T-cell (primary cell): ENCODE measurements around the gene CECR2. TPM values are rescaled to one million over a fixed set of nuclear protein-coding genes. Genes with fewer than 3 reads are reported as not detected.
"Not testable (repeated sequence)": the region's sequence is repeated elsewhere in the genome, so short reads cannot be mapped to it uniquely, and the experiment has no call there.

Source experiments
- ATAC-seq, 4 experiments: fragments of 200-7000 bp in 3 of 4; fragments of 150-1000 bp in 1 of 4; cut with Tn5 transposase; replicated peaks in 1 of 4; 1 replicate in 3 of 4; 2 replicates in 1 of 4; pipeline ENCODE4 v1.10.0; 2021; ENCODE audit warnings: moderate library complexity in 3 of 4, mild to moderate bottlenecking in 2 of 4, moderate number of reproducible peaks in 1 of 4
- CTCF ChIA-PET, 2 donors: fragments of 300-600 bp; sonication (Branson Sonifier 250); formaldehyde crosslinking; loops; one replicate each; lab custom pipeline; 2022; ENCODE audit warnings: antibody characterized with exemption in 2 of 2; lab: Charles Lee
- POLR2A ChIA-PET, 2 donors: fragments of 300-600 bp; sonication (Branson Sonifier 250); formaldehyde crosslinking; loops; one replicate each; lab custom pipeline; 2022; ENCODE audit warnings: antibody characterized with exemption in 2 of 2; lab: Charles Lee
- DNase-seq, 35 experiments: peaks; one replicate each; pipeline versions ENCODE4 v3.0.0 to v3.0.0-alpha.2; 2013 to 2023
- H3K27ac ChIP-seq: one replicate; pipeline ENCODE4 v1.5.1; 2013; ENCODE audit warnings: low read length
- H3K27me3 ChIP-seq, 2 experiments: replicated peaks in 1 of 2; 1 replicate in 1 of 2; 2 replicates in 1 of 2; pipeline versions ENCODE4 v1.6.1 to v1.7.0; 2013; ENCODE audit warnings: low read length in 1 of 2, mixed read lengths in 1 of 2; ENCODE audit not compliant: control insufficient read depth in 2 of 2, insufficient read depth in 2 of 2; ENCODE audit errors: extremely low read depth in 1 of 2
- H3K36me3 ChIP-seq, 2 donors: 1 replicate in 1 of 2; 2 replicates in 1 of 2; pipeline versions ENCODE4 v1.6.1 to v1.7.0; 2013; ENCODE audit warnings: low read length in 1 of 2; ENCODE audit not compliant: control insufficient read depth in 2 of 2, insufficient read depth in 1 of 2; ENCODE audit errors: extremely low read depth in 1 of 2
- H3K4me1 ChIP-seq, 2 experiments: 1 replicate in 1 of 2; 2 replicates in 1 of 2; pipeline versions ENCODE4 v1.6.1 to v1.7.0; 2013; ENCODE audit warnings: low read length in 2 of 2, mixed read lengths in 1 of 2; ENCODE audit not compliant: insufficient read depth in 2 of 2, control insufficient read depth in 1 of 2; ENCODE audit errors: extremely low read depth in 1 of 2
- H3K4me3 ChIP-seq, 2 donors: 1 replicate in 1 of 2; 2 replicates in 1 of 2; pipeline versions ENCODE4 v1.5.1 to v1.7.0; 2013; ENCODE audit warnings: mild to moderate bottlenecking in 2 of 2, low read length in 1 of 2, moderate library complexity in 1 of 2; ENCODE audit not compliant: control insufficient read depth in 1 of 2; ENCODE audit errors: extremely low read depth in 1 of 2
- H3K9me3 ChIP-seq: 2 replicates; pipeline ENCODE4 v1.7.0; 2013
- H3K27ac Mint-ChIP-seq, 2 donors: one replicate each; pipeline ENCODE4 v1.8.0; 2020 to 2021; ENCODE audit warnings: mild to moderate bottlenecking in 2 of 2, mixed read lengths in 2 of 2
- H3K27me3 Mint-ChIP-seq, 2 donors: one replicate each; pipeline ENCODE4 v1.8.0; 2021 to 2022; ENCODE audit warnings: mixed read lengths in 2 of 2
- H3K36me3 Mint-ChIP-seq: one replicate; pipeline ENCODE4 v1.8.0; 2021; ENCODE audit warnings: mixed read lengths
- H3K4me1 Mint-ChIP-seq, 3 donors: one replicate each; pipeline ENCODE4 v1.8.0; 2020 to 2022; ENCODE audit warnings: mixed read lengths in 3 of 3, mild to moderate bottlenecking in 1 of 3
- H3K4me3 Mint-ChIP-seq, 3 donors: one replicate each; pipeline ENCODE4 v1.8.0; 2020 to 2022; ENCODE audit warnings: mild to moderate bottlenecking in 3 of 3, mixed read lengths in 3 of 3, moderate library complexity in 3 of 3
- H3K9me3 Mint-ChIP-seq, 3 donors: one replicate each; pipeline ENCODE4 v1.8.0; 2020 to 2022; ENCODE audit warnings: mixed read lengths in 3 of 3
- WGBS: methylation state at CpG from one replicate; pipeline ENCODE4 v1.1.5; 2013; ENCODE audit warnings: missing lambda C conversion rate; ENCODE audit not compliant: insufficient coverage; 5-methylcytosine and 5-hydroxymethylcytosine counted together
- total RNA-seq, 35 experiments: library from RNA in 6 of 35; stranded (reverse) in 6 of 35; fragments of 120-200 nt in 1 of 35; gene quantifications; one replicate each; pipeline versions ENCODE4 v1.2.1 to v1.2.4 and lab custom pipeline; 2013 to 2026

Gene CECR2
- total RNA-seq, 5 donors from 2014 or later (not counting 1 experiment from before 2014, with no cell fraction given): 0.09 to 1.1 (median 0.50) TPM; not detected in 1

DNA sequence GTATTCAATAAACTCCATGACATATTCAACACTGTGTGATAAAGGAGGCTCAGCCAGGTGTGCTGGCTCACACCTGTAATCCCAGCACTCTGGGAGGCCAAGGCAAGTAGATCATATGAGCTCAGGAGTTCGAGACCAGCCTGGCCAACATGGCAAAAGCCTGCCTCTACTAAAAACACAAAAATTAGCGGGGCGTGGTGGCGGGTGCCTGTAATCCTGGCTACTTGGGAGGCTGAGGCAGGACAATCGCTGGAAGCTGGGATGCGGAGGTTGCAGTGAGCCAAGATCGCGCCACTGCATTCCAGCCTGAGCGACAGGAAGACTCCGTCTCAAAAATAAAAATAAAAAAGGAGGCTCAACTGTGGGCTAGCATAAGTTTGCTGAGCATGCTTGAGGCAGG is 189.9 kb downstream of the CECR2 start:
- no peaks in the 10 kb centered on the region for H3K36me3 ChIP-seq
- CTCF ChIA-PET: no interaction called here
- no peak overlapping the region for H3K4me3 Mint-ChIP-seq
- 97% methylated on average over 9 of the region's 10 CpGs for WGBS
- peaks cover 0 to 3% of the 10 kb centered on the region in 2 experiments for H3K27me3 ChIP-seq
- ATAC-seq (no peak), DNase-seq (no peak)
- POLR2A ChIA-PET: no interaction called here
- no peaks in the 10 kb centered on the region for H3K36me3 Mint-ChIP-seq
- no peak overlapping the region for H3K27ac Mint-ChIP-seq
- H3K9me3 Mint-ChIP-seq: no peaks in the 10 kb centered on the region
- H3K27me3 Mint-ChIP-seq: peaks cover 8 to 9% of the 10 kb centered on the region in 2 donors
- H3K9me3 ChIP-seq: no peaks in the 10 kb centered on the region
- no peaks in the 10 kb centered on the region for H3K4me1 Mint-ChIP-seq
- no peak overlapping the region for H3K27ac ChIP-seq
- no peak overlapping the region for H3K4me3 ChIP-seq
- H3K4me1 ChIP-seq: no peaks in the 10 kb centered on the region

DNA sequence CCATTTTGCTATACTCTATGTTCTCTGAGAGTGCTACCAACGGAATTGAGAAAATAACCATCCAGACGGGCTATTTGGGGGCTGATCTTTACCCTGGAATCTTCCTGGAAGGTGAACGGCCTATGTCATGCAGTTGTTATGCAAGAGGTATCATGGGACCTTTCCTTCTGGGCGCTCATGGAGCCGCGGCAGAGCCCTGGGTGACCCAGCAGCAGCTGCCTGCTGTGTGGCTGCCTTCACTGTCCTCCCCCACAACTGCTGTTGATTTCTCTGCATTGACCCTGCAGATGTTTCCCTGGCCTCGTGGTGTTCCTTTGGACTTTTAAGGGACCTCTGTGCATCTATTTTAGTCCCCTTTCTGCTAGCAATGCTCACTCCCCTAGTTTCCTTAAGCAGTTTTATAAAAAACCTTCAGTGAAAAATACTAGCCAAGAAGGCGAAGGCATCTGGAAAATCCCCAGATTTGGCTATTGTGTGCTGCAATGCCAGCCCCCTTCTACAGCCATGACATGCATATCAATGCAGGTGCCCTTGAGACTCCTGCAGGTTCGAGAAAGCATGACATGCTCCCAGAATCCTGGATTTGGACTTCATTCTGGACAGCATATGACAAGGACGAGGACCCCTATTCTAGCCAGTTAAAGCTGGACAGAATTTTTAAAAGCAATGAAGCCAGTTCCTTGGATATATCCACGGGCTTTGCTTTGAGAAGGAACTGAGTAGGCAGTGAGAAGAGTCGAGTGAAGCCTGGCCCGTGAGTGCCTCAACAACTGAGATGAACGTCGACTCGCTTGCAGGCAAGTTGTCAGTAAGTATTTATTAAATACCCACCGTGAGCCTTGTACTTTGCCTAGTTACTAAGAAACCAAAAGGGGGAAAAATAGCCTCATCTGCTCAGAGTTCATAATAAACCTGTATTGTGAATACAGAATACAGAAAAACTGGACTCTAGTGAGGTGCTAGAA is 193.9 kb downstream of the CECR2 start, which contains the start of gene SLC25A18:
Gene SLC25A18 (plus strand): TSS at position 593 of the 965 bp plus-strand sequence. CDS start 16,447 bp downstream, outside the sequence.
- H3K4me1 ChIP-seq: no peaks in the 10 kb centered on the region
- ChIA-PET POLR2A (no interaction called here), CTCF (no interaction called here)
- peaks cover 0 to 3% of the 10 kb centered on the region in 2 experiments for H3K27me3 ChIP-seq
- Mint-ChIP-seq H3K4me3 (no peak within 1 kb of the TSS), H3K4me1 (no peaks in the 10 kb centered on the region), H3K9me3 (no peaks in the 10 kb centered on the region), H3K27ac (no peak within 1 kb of the TSS), H3K27me3 (peaks cover 8 to 12% of the 10 kb centered on the region in 2 donors), H3K36me3 (no peaks in the 10 kb centered on the region)
- H3K27ac ChIP-seq: no peak within 1 kb of the TSS
- H3K4me3 ChIP-seq: no peak within 1 kb of the TSS
- ATAC-seq (no peak), DNase-seq (no peak)
- 74% methylated on average over 15 of the region's 17 CpGs for WGBS
- H3K36me3 ChIP-seq: no peaks in the 10 kb centered on the region
- H3K9me3 ChIP-seq: no peaks in the 10 kb centered on the region

DNA sequence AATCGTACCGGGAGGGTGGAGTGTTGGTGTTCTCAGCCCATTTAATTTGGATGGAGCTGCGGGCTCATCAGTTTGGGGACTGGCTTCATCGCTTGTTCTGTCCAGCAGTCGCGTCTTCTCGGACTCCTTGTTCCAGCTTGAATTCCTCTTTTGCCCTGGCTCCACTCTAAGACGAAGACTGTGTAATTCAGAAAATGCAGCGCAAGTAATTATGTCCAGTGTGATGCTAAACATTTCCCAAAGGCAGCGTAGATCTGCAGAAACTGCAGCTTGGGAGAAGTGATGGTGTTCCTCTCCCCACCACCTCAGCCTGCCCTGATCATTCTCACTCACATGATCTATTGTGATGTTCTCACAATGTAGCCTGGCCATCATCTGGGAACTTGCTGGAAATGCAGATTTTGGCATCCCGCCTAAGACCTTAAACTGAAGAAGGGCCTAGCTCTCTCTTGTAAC is 194.7 kb downstream of the CECR2 start:
- H3K27me3 ChIP-seq: peaks cover 0 to 3% of the 10 kb centered on the region in 2 experiments
- H3K4me1 ChIP-seq: no peaks in the 10 kb centered on the region
- CTCF ChIA-PET: interaction anchor here in 1 of 2 donors (0.6 kb wide), 1 partner anchor 38 kb away, joined by 6 read pairs; no protein-coding TSS in a partner anchor
- Mint-ChIP-seq H3K27me3 (peaks cover 7 to 12% of the 10 kb centered on the region in 2 donors), H3K36me3 (no peaks in the 10 kb centered on the region), H3K27ac (no peak overlapping the region), H3K9me3 (no peaks in the 10 kb centered on the region), H3K4me3 (no peak overlapping the region), H3K4me1 (no peaks in the 10 kb centered on the region)
- no peak overlapping the region for H3K27ac ChIP-seq
- no peaks in the 10 kb centered on the region for H3K9me3 ChIP-seq
- WGBS: 94% methylated on average over 9 of the region's 11 CpGs
- DNase-seq: no peak
- H3K36me3 ChIP-seq: no peaks in the 10 kb centered on the region
- POLR2A ChIA-PET: no interaction called here
- ATAC-seq: no peak
- no peak overlapping the region for H3K4me3 ChIP-seq

DNA sequence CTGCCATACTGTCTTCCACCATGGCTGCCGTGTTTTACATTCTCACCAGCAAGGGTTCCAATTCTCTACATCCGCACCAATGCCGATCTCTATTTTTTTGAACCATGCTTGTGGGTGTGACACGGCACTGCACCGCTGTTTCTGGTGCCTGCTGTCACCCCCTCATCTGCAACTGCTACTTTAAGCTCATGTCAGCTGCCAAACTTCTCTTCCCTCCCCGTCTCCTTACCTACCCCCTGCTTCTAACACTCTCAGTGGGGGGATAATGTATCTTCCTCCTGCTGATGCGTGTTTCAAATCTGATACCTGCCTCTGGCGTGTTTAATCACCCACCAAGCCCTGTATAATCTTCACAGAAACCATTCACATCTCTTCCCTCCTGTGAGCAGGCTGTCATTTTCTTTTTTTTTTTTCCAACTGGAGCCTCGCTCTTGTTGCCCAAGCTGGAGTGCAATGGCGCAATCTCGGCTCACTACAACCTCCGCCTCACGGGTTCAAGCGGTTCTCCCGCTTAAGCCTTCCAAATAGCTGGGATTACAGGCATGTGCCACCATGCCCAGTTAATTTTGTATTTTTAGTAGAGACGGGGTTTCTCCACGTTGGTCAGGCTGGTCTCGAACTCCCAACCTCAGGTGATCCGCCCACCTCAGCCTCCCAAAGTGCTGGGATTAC is 196.9 kb downstream of the CECR2 start:
- H3K27ac ChIP-seq, H3K4me1 ChIP-seq, H3K36me3 Mint-ChIP-seq, H3K36me3 ChIP-seq, H3K4me1 Mint-ChIP-seq, H3K9me3 ChIP-seq, ATAC-seq, H3K4me3 ChIP-seq, CTCF ChIA-PET, DNase-seq, H3K27ac Mint-ChIP-seq, H3K4me3 Mint-ChIP-seq, H3K9me3 Mint-ChIP-seq, POLR2A ChIA-PET: not testable (repeated sequence)
- H3K27me3 Mint-ChIP-seq: peaks cover 18 to 22% of the 10 kb centered on the region in 2 donors
- WGBS: 94% methylated on average over 7 of the region's 19 CpGs
- peaks cover 0 to 17% of the 10 kb centered on the region in 2 experiments for H3K27me3 ChIP-seq

DNA sequence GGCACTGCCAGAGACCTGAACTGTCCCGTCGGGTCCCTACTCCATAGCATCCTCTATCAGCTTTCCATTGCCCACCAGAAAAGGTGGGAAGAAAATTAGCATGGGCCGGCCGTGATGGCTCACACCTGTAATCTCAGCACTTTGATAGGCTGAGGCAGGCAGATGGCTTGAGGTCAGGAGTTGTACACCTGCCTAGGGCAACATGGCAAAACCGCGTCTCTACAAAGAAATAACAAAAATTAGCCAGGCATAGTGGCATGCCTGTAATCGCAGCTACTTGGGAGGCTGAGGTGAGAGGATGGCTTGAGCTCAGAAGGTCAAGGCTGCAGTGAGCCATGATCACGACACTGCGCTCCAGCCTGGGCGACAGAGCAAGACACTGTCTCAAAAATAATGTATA is 197.5 kb downstream of the CECR2 start:
- ChIA-PET POLR2A (no interaction called here), CTCF (no interaction called here)
- no peaks in the 10 kb centered on the region for H3K4me1 Mint-ChIP-seq
- no peaks in the 10 kb centered on the region for H3K4me1 ChIP-seq
- no peak overlapping the region for H3K27ac ChIP-seq
- H3K27me3 Mint-ChIP-seq: peaks cover 20 to 22% of the 10 kb centered on the region in 2 donors
- no peak overlapping the region for H3K4me3 ChIP-seq
- no peaks in the 10 kb centered on the region for H3K36me3 Mint-ChIP-seq
- no peaks in the 10 kb centered on the region for H3K9me3 Mint-ChIP-seq
- 100% methylated on average over 3 of the region's 10 CpGs for WGBS
- DNase-seq (no peak), ATAC-seq (no peak)
- H3K4me3 Mint-ChIP-seq: no peak overlapping the region
- H3K27ac Mint-ChIP-seq: no peak overlapping the region
- no peaks in the 10 kb centered on the region for H3K36me3 ChIP-seq
- peaks cover 0 to 20% of the 10 kb centered on the region in 2 experiments for H3K27me3 ChIP-seq
- H3K9me3 ChIP-seq: no peaks in the 10 kb centered on the region

DNA sequence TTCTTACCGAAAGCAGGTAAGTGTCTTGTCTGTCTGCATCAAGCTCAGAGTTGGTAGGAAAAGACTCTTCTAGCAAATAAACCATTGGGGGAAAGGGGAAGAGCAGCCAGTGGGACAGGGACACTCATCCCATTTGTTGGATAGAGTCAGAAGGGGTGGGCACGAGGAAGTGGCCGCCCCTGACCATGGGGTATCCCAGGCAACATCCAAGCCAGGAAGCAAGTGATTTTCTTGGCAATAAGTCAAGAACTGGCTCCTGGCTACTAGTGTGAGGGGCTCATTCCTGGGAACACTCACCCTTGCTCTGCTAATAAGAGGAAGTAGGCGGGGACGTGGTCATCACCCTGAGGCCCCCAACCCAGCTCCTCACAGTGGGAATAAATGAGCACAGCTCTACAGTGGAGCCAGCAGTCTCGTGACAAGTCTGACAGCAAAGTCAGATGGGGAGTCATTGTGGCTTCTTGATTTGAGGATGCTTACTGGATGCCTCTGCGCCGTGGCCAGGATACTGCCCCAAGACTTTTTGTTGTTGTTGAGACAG is 200.8 kb downstream of the CECR2 start:
- Mint-ChIP-seq H3K4me1 (no peaks in the 10 kb centered on the region), H3K9me3 (no peaks in the 10 kb centered on the region), H3K27me3 (peaks cover 14 to 22% of the 10 kb centered on the region in 2 donors), H3K36me3 (no peaks in the 10 kb centered on the region), H3K27ac (no peak overlapping the region), H3K4me3 (no peak overlapping the region)
- Histone ChIP-seq H3K27ac (no peak overlapping the region), H3K4me3 (no peak overlapping the region), H3K27me3 (peaks cover 0 to 28% of the 10 kb centered on the region in 2 experiments), H3K9me3 (no peaks in the 10 kb centered on the region), H3K36me3 (no peaks in the 10 kb centered on the region), H3K4me1 (no peaks in the 10 kb centered on the region)
- 54% methylated on average over 4 of the region's 8 CpGs for WGBS
- DNase-seq: no peak
- ChIA-PET POLR2A (no interaction called here), CTCF (no interaction called here)
- no peak for ATAC-seq
